Hematopoietic multipotent progenitor cell treated with erythropoietin and hydrocortisone succinate and interleukin-3 and kit ligand, for 6 days (in vitro differentiated cells): Measurements from ENCODE around the gene NRARP.
A peak's percentile ranks its signal among the peaks of the same experiment; 100 is the strongest.

Source experiments
- DNase-seq: peaks from one replicate; pipeline ENCODE4 v3.0.0-alpha.2; 2015

NRARP gene

GRCh38 chr9:137275588-137276472 is 26.2 kb downstream of the NRARP start:
- no peak for DNase-seq

GRCh38 chr9:137275203-137275587 is 26.9 kb downstream of the NRARP start:
- DNase-seq, result no peak

- peak; percentile 58 for DNase-seq
Measured at GRCh38 chr9:137273611-137274320, 28.3 kb downstream of the NRARP start.

GRCh38 chr9:137273095-137273490 is 29.0 kb downstream of the NRARP start:
- DNase-seq, result no peak

GRCh38 chr9:137272241-137273094 is 29.6 kb downstream of the NRARP start:
- no peak for DNase-seq

- DNase-seq, result no peak
Measured at GRCh38 chr9:137271696-137272076, 30.4 kb downstream of the NRARP start.

- peak; percentile 47 for DNase-seq
Measured at GRCh38 chr9:137270929-137271695, 31.0 kb downstream of the NRARP start.

- DNase-seq, result no peak
Measured at GRCh38 chr9:137269231-137269772, 32.8 kb downstream of the NRARP start.

GRCh38 chr9:137268538-137269201 is 33.4 kb downstream of the NRARP start:
- no peak for DNase-seq

- DNase-seq, result no peak
Measured at GRCh38 chr9:137267933-137268355, 34.1 kb downstream of the NRARP start.

- DNase-seq, result no peak
Measured at GRCh38 chr9:137266585-137267453, 35.3 kb downstream of the NRARP start.

- DNase-seq, result no peak
Measured at GRCh38 chr9:137266162-137266527, 35.9 kb downstream of the NRARP start.

GRCh38 chr9:137265496-137266161 is 36.4 kb downstream of the NRARP start:
- no peak for DNase-seq

- no peak for DNase-seq
Measured at GRCh38 chr9:137264067-137264466, 38.0 kb downstream of the NRARP start.

- no peak for DNase-seq
Measured at GRCh38 chr9:137263506-137263905, 38.6 kb downstream of the NRARP start.

- DNase-seq, result no peak
Measured at GRCh38 chr9:137262909-137263285, 39.2 kb downstream of the NRARP start.

- peak; percentile 29 for DNase-seq
Measured at GRCh38 chr9:137262173-137262908, 39.7 kb downstream of the NRARP start.

- DNase-seq, result peak; percentile 61
Measured at GRCh38 chr9:137256856-137257255, 45.2 kb downstream of the NRARP start.

- no peak for DNase-seq
Measured at GRCh38 chr9:137256362-137256761, 45.7 kb downstream of the NRARP start.
